Cerebellar nuclear complex (tissue), 1 donor: ENCODE results near the gene ZSCAN20.

Experiments
- DNase-seq, 2 experiments: peaks; one replicate each; lab custom pipeline; 2025; lab: John Stamatoyannopoulos, UW

The ZSCAN20 gene

GRCh38 chr1:33472269-33472980 lies at the start of gene ZSCAN20:
ZSCAN20 (plus strand) TSS chr1:33472645; CDS start chr1:33479289, 6,644 bp downstream.
- peak; percentile 94 to 98 for DNase-seq

- DNase-seq, result no peak
These were observed 48.2 kb upstream of the ZSCAN20 start for GRCh38 chr1:33424205-33424604.

- no peak for DNase-seq
These were observed 47.8 kb upstream of the ZSCAN20 start for GRCh38 chr1:33424610-33425009.

GRCh38 chr1:33425900-33426299 lies 46.5 kb upstream of the ZSCAN20 start:
- DNase-seq, result no peak

- DNase-seq, result no peak
These were observed 45.5 kb upstream of the ZSCAN20 start for GRCh38 chr1:33426916-33427315.

GRCh38 chr1:33428661-33429060 lies 43.8 kb upstream of the ZSCAN20 start:
- DNase-seq, result no peak

GRCh38 chr1:33429332-33429731 lies 43.1 kb upstream of the ZSCAN20 start:
- DNase-seq, result no peak

GRCh38 chr1:33429856-33430691 lies 42.4 kb upstream of the ZSCAN20 start:
- DNase-seq, result no peak

GRCh38 chr1:33430692-33431593 lies 41.5 kb upstream of the ZSCAN20 start, which contains the start of gene PHC2:
PHC2 (minus strand) TSS chr1:33431095; CDS start chr1:33375539, 55,556 bp downstream.
- DNase-seq, result peak; percentile 90 to 96

GRCh38 chr1:33433509-33434362 lies 38.7 kb upstream of the ZSCAN20 start:
- DNase-seq, result no peak

- no peak for DNase-seq
These were observed 38.1 kb upstream of the ZSCAN20 start for GRCh38 chr1:33434363-33434750.

- DNase-seq, result no peak
These were observed 37.2 kb upstream of the ZSCAN20 start for GRCh38 chr1:33435096-33435820.

- no peak for DNase-seq
These were observed 35.7 kb upstream of the ZSCAN20 start for GRCh38 chr1:33436557-33437285.

- no peak for DNase-seq
These were observed 33.9 kb upstream of the ZSCAN20 start for GRCh38 chr1:33438364-33439160.

GRCh38 chr1:33439662-33440061 lies 32.8 kb upstream of the ZSCAN20 start:
- no peak for DNase-seq

GRCh38 chr1:33441088-33441745 lies 31.2 kb upstream of the ZSCAN20 start:
- DNase-seq, result no peak

- DNase-seq, result no peak
These were observed 30.3 kb upstream of the ZSCAN20 start for GRCh38 chr1:33442141-33442540.

GRCh38 chr1:33443080-33443704 lies 29.3 kb upstream of the ZSCAN20 start:
- no peak for DNase-seq
